Measurements from ENCODE around the gene FYB1.

The FYB1 gene

GRCh38 chr5:39091940-39092580 lies 127.3 kb downstream of the FYB1 start:
- DNase-seq (ENCODE audit: low read depth in 2 of 2): no peak

GRCh38 chr5:39083968-39084367 lies 135.4 kb downstream of the FYB1 start:
- DNase-seq (ENCODE audit: low read depth in 2 of 2): no peak

- no peak for DNase-seq (ENCODE audit: low read depth in 2 of 2)
Observed at GRCh38 chr5:39082995-39083394, 136.4 kb downstream of the FYB1 start.

- DNase-seq (ENCODE audit: low read depth in 2 of 2): no peak
Observed at GRCh38 chr5:39080597-39081204, 138.7 kb downstream of the FYB1 start.

GRCh38 chr5:39080168-39080567 lies 139.2 kb downstream of the FYB1 start:
- no peak for DNase-seq (ENCODE audit: low read depth in 2 of 2)

GRCh38 chr5:39079147-39079546 lies 140.2 kb downstream of the FYB1 start:
- no peak for DNase-seq (ENCODE audit: low read depth in 2 of 2)

GRCh38 chr5:39076757-39077728 lies 142.3 kb downstream of the FYB1 start:
- no peak for DNase-seq (ENCODE audit: low read depth in 2 of 2)

- no peak for DNase-seq (ENCODE audit: low read depth in 2 of 2)
Observed at GRCh38 chr5:39076101-39076756, 143.1 kb downstream of the FYB1 start.

- DNase-seq (ENCODE audit: low read depth in 2 of 2): peak; percentile 72 to 83
Observed at GRCh38 chr5:39074017-39074814, 145.1 kb downstream of the FYB1 start, which contains the start of gene RICTOR. Gene RICTOR (minus strand): TSS chr5:39074399. CDS start chr5:39074377, 22 bp downstream.

- no peak for DNase-seq (ENCODE audit: low read depth in 2 of 2)
Observed at GRCh38 chr5:39073767-39074016, 145.7 kb downstream of the FYB1 start.

- DNase-seq (ENCODE audit: low read depth in 2 of 2): peak in 1 of 2 donors; percentile 9
Observed at GRCh38 chr5:39072925-39073766, 146.2 kb downstream of the FYB1 start.

GRCh38 chr5:39068099-39068498 lies 151.3 kb downstream of the FYB1 start:
- no peak for DNase-seq (ENCODE audit: low read depth in 2 of 2)

- no peak for DNase-seq (ENCODE audit: low read depth in 2 of 2)
Observed at GRCh38 chr5:39064450-39064849, 154.9 kb downstream of the FYB1 start.

- DNase-seq (ENCODE audit: low read depth in 2 of 2): no peak
Observed at GRCh38 chr5:39063037-39063436, 156.3 kb downstream of the FYB1 start.

- DNase-seq (ENCODE audit: low read depth in 2 of 2): no peak
Observed at GRCh38 chr5:39062530-39062929, 156.8 kb downstream of the FYB1 start.

- DNase-seq (ENCODE audit: low read depth in 2 of 2): no peak
Observed at GRCh38 chr5:39062104-39062503, 157.3 kb downstream of the FYB1 start.

GRCh38 chr5:39059064-39059463 lies 160.3 kb downstream of the FYB1 start:
- no peak for DNase-seq (ENCODE audit: low read depth in 2 of 2)

GRCh38 chr5:39058178-39058921 lies 161.0 kb downstream of the FYB1 start:
- DNase-seq (ENCODE audit: low read depth in 2 of 2): no peak

GRCh38 chr5:39057734-39058133 lies 161.6 kb downstream of the FYB1 start:
- no peak for DNase-seq (ENCODE audit: low read depth in 2 of 2)
